Stimulated activated CD8-positive, alpha-beta memory T cell treated with anti-CD3 and anti-CD28 coated beads, Interleukin-15, amount 100 ng/mL, for 24 hours (primary cell): ENCODE data around the gene RMRP.

Experiments
- DNase-seq: peaks from one replicate; pipeline ENCODE4 v3.0.0-alpha.2; 2020; ENCODE audit warnings: low read depth

RMRP gene

GRCh38 chr9:35686222-35687203 lies 28.7 kb upstream of the RMRP start:
- no peak for DNase-seq

- DNase-seq: no peak
Measured at GRCh38 chr9:35685506-35685905, 27.7 kb upstream of the RMRP start.

- no peak for DNase-seq
Measured at GRCh38 chr9:35684921-35685320, 27.1 kb upstream of the RMRP start.

- DNase-seq: no peak
Measured at GRCh38 chr9:35683323-35683722, 25.5 kb upstream of the RMRP start.

GRCh38 chr9:35682520-35683315 lies 24.9 kb upstream of the RMRP start:
- no peak for DNase-seq

GRCh38 chr9:35682051-35682450 lies 24.2 kb upstream of the RMRP start:
- no peak for DNase-seq

GRCh38 chr9:35681341-35682002 lies 23.7 kb upstream of the RMRP start:
- no peak for DNase-seq

DNA sequence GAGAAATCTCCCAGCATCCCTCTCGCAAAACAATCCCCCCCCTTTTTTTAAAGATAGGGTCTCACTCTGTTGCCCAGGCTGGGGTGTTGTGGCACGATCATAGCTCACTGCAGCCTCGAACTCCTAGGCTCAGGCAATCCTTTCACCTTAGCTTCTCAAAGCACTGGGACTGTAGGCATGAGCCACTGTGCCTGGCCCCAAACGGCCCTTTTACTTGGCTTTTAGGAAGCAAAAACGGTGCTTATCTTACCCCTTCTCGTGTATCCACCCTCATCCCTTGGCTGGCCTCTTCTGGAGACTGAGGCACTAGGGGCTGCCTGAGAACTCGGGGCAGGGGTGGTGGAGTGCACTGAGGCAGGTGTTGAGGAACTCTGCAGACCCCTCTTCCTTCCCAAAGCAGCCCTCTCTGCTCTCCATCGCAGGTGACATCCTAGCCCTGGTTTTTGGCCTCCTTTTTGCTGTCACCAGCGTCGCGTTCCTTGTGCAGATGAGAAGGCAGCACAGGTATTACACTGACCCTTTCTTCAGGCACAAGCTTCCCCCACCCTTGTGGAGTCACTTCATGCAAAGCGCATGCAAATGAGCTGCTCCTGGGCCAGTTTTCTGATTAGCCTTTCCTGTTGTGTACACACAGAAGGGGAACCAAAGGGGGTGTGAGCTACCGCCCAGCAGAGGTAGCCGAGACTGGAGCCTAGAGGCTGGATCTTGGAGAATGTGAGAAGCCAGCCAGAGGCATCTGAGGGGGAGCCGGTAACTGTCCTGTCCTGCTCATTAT lies 22.7 kb upstream of the RMRP start:
- no peak for DNase-seq

GRCh38 chr9:35679766-35680330 lies 22.0 kb upstream of the RMRP start:
- no peak for DNase-seq

GRCh38 chr9:35679091-35679490 lies 21.3 kb upstream of the RMRP start:
- no peak for DNase-seq

DNA sequence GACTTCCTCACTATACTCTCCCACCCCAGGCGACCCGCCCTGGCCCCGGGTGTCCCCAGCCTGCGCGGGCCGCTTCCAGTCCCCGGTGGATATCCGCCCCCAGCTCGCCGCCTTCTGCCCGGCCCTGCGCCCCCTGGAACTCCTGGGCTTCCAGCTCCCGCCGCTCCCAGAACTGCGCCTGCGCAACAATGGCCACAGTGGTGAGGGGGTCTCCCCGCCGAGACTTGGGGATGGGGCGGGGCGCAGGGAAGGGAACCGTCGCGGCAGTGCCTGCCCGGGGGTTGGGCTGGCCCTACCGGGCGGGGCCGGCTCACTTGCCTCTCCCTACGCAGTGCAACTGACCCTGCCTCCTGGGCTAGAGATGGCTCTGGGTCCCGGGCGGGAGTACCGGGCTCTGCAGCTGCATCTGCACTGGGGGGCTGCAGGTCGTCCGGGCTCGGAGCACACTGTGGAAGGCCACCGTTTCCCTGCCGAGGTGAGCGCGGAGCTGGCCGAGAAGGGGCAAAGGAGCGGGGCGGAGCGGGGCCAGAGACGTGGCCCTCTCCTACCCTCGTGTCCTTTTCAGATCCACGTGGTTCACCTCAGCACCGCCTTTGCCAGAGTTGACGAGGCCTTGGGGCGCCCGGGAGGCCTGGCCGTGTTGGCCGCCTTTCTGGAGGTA lies 18.0 kb upstream of the RMRP start:
- DNase-seq: no peak

DNA sequence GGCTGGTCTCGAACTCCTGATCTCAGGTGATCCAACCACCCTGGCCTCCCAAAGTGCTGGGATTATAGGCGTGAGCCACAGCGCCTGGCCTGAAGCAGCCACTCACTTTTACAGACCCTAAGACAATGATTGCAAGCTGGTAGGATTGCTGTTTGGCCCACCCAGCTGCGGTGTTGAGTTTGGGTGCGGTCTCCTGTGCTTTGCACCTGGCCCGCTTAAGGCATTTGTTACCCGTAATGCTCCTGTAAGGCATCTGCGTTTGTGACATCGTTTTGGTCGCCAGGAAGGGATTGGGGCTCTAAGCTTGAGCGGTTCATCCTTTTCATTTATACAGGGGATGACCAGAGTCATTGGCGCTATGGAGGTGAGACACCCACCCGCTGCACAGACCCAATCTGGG lies 17.4 kb upstream of the RMRP start:
- DNase-seq: no peak

DNA sequence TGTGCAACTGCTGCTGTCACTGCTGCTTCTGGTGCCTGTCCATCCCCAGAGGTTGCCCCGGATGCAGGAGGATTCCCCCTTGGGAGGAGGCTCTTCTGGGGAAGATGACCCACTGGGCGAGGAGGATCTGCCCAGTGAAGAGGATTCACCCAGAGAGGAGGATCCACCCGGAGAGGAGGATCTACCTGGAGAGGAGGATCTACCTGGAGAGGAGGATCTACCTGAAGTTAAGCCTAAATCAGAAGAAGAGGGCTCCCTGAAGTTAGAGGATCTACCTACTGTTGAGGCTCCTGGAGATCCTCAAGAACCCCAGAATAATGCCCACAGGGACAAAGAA lies 16.2 kb upstream of the RMRP start:
- DNase-seq: no peak

DNA sequence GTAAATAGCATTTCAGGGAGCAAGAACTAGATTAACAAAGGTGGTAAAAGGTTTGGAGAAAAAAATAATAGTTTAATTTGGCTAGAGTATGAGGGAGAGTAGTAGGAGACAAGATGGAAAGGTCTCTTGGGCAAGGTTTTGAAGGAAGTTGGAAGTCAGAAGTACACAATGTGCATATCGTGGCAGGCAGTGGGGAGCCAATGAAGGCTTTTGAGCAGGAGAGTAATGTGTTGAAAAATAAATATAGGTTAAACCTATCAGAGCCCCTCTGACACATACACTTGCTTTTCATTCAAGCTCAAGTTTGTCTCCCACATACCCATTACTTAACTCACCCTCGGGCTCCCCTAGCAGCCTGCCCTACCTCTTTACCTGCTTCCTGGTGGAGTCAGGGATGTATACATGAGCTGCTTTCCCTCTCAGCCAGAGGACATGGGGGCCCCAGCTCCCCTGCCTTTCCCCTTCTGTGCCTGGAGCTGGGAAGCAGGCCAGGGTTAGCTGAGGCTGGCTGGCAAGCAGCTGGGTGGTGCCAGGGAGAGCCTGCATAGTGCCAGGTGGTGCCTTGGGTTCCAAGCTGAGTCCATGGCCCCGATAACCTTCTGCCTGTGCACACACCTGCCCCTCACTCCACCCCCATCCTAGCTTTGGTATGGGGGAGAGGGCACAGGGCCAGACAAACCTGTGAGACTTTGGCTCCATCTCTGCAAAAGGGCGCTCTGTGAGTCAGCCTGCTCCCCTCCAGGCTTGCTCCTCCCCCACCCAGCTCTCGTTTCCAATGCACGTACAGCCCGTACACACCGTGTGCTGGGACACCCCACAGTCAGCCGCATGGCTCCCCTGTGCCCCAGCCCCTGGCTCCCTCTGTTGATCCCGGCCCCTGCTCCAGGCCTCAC lies 15.6 kb upstream of the RMRP start, which contains the start of gene CA9:
CA9 (plus strand) TSS at position 797 of the 893 bp plus-strand sequence; CDS start at position 829, 32 bp downstream.
- no peak for DNase-seq

DNA sequence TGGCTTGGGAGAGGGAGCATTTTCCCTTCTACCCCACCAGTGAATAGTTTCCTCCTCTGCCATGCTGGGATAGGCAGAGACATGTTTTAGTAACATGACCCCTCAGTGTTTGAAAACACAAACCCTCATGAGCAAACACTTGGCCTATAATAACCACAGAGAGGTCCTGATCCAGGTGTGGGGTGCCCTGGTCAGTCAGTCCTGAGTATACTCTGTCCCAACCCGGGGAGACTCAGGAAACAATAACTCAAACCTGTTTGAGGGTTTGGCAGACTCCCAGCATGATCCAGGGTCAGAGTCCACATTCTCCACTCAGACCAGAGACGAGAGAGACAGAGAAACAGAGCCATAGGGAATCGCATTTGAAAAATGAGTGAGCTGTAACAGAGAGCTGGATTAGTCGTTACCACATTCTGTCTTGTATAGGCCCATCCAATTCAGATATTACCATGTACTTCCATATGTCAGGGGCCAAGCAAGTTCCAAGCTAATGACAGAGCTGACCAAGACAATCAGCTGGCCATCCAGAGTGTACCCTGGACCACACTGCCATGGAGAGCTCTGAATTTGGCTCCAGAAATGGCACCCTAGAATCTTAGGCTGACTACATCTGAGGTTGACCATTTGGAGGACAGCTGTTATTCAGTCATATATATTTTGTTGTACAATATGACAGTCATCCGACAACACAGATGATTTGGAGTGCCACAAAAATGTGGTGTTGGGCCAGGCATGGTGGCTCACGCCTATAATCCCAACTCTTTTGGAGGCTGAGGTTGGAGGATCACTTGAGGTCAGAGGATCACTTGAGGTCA lies 11.7 kb upstream of the RMRP start:
- DNase-seq: no peak

DNA sequence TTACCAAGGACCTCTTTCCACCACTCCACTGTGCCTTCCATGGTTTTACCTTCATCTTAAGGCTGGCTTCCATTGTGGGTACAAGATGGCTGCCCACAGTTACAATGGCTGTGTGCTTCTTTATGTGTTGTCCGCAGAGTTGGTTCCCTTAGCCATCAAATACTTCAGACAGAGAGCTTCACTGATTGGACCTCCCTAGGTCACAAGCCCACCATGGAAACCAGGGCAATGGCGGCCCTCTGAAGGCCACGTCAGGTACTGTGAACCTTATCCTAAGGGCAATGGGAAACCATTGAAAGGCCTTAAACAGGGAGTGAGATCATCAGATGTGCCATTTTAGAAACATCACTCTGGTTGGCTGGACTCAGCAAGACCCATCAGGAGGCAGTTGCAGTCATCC lies 10.1 kb upstream of the RMRP start:
- DNase-seq: no peak

DNA sequence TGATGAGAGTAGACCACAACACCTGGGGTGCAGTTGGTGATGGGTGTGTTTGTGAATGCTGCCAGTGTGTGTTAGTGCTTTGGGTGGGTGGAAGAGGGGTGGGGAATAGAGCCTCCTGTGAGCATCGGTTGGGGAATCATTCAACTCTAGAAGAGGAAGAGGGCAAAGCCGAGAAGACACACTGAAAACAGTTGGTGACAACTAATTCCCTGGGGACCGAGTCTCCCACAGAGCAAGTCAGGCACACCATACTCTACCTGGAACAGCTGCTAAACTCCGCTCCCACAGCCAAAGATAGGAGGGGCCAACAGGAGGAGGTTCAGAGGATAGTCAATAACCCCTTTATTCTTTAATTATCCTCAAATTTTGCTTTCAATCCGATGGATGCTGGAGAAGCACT lies 8.7 kb upstream of the RMRP start:
- DNase-seq: no peak

DNA sequence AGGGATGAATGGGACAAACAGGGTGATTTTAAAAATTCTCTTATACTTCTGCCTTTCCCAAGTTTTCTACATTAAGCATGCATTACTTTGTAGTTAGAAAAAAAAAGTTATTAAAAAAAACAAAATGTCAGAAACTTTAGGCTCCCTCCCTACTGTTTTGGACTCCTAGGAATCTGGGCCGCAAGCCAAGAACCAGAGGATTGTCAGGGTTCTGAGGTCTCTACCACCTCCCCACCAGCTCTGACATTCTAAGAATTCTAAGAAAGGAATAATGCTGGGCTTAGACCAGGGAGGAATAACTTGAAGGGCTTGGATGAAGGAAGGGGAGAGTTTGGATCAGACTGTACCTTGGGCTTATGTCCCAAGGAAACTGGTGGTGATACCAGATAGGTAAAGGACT lies 8.2 kb upstream of the RMRP start:
- DNase-seq: no peak

DNA sequence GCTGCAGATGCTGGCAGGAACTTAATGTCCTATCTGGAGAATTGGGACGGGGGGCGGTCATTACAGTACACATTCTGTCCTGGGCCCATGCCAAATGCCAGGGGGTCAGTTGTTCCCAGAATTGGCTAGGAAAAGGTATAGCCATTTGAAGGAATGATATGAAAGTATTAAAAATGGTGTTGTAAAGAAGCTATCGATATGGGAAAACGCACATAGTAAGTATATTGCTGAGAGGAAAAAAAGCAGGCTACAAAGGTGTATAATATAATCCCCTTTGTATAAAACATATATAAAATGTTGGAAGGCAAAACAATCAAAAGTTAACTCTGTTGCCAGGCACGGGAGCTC lies 7.6 kb upstream of the RMRP start:
- DNase-seq: no peak
